Osteocyte (in vitro differentiated cells): ENCODE results near the gene GPR107. TPM values are rescaled to one million over a fixed set of nuclear protein-coding genes. Genes with fewer than 3 reads are reported as not detected.
A peak's percentile ranks its signal among the peaks of the same experiment; 100 is the strongest.

Experiments used
- DNase-seq: peaks from one replicate; pipeline ENCODE4 v3.0.0; 2021; ENCODE audit warnings: mixed read lengths; ENCODE audit not compliant: unreplicated experiment; ENCODE audit errors: extremely low spot score
- H3K27ac Mint-ChIP-seq: one replicate; pipeline ENCODE4 v1.8.0; 2021; ENCODE audit warnings: mild to moderate bottlenecking, mixed read lengths; ENCODE audit not compliant: unreplicated experiment
- H3K27me3 Mint-ChIP-seq: one replicate; pipeline ENCODE4 v1.8.0; 2021; ENCODE audit warnings: mixed read lengths; ENCODE audit not compliant: unreplicated experiment
- H3K36me3 Mint-ChIP-seq: one replicate; pipeline ENCODE4 v1.8.0; 2021; ENCODE audit warnings: mixed read lengths; ENCODE audit not compliant: unreplicated experiment
- H3K4me1 Mint-ChIP-seq: one replicate; pipeline ENCODE4 v1.8.0; 2021; ENCODE audit warnings: mixed read lengths; ENCODE audit not compliant: unreplicated experiment
- H3K4me3 Mint-ChIP-seq: one replicate; pipeline ENCODE4 v1.8.0; 2021; ENCODE audit warnings: mild to moderate bottlenecking, moderate library complexity, mixed read lengths; ENCODE audit not compliant: unreplicated experiment
- H3K9me3 Mint-ChIP-seq: one replicate; pipeline ENCODE4 v1.8.0; 2021; ENCODE audit warnings: mixed read lengths; ENCODE audit not compliant: unreplicated experiment
- total RNA-seq: library from RNA; stranded (reverse); gene quantifications from 2 replicates; pipeline ENCODE4 v1.2.1, GENCODE V29; 2021
- TF ChIP-seq, protein P1 (sequence below): fragments of 200-600 bp; sonication (generic); IDR thresholded peaks from 2 replicates; pipeline ENCODE4 v1.5.0; 2021; ENCODE audit warnings: antibody characterized with exemption, mild to moderate bottlenecking, moderate library complexity

The GPR107 gene
- total RNA-seq, 1 donor from 2014 or later = 57.0 TPM

DNA sequence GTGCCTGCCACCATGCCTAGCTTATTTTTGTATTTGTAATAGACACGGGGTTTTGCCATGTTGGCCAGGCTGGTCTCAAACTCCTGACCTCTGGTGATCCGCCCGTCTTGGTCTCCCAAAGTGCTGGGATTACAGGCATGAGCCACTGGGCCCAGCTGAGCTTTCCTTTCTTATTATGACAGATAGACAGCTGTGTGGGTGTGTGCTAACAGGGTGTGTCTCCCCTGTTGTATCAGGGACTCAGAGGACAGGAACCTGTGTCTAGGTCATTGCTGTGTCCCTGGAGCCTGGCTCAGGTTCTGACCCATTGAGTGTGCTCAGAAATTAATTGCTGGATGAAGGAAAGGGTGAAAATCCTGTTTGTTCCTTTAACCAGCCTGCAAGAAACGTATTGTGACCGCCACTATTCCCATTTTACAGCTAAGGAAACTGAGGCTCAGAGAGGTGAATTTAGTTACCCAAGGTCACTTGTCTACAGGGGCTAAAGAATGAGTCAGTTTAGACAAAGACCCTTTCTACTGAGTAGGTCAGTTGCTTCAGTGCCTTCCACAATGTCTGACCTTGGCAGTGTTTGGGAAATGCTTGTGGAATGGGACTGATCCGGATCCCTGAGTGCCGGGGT lies 135.3 kb downstream of the GPR107 start:
- TF ChIP-seq, protein P1, sequence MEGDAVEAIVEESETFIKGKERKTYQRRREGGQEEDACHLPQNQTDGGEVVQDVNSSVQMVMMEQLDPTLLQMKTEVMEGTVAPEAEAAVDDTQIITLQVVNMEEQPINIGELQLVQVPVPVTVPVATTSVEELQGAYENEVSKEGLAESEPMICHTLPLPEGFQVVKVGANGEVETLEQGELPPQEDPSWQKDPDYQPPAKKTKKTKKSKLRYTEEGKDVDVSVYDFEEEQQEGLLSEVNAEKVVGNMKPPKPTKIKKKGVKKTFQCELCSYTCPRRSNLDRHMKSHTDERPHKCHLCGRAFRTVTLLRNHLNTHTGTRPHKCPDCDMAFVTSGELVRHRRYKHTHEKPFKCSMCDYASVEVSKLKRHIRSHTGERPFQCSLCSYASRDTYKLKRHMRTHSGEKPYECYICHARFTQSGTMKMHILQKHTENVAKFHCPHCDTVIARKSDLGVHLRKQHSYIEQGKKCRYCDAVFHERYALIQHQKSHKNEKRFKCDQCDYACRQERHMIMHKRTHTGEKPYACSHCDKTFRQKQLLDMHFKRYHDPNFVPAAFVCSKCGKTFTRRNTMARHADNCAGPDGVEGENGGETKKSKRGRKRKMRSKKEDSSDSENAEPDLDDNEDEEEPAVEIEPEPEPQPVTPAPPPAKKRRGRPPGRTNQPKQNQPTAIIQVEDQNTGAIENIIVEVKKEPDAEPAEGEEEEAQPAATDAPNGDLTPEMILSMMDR = no peak
- no peak overlapping the region for H3K4me3 Mint-ChIP-seq
- H3K27ac Mint-ChIP-seq = peak overlapping the region; percentile 4
- H3K36me3 Mint-ChIP-seq = no peaks in the 10 kb centered on the region
- H3K27me3 Mint-ChIP-seq = no peaks in the 10 kb centered on the region
- H3K9me3 Mint-ChIP-seq = no peaks in the 10 kb centered on the region
- DNase-seq = no peak
- H3K4me1 Mint-ChIP-seq = peaks cover 74% of the 10 kb centered on the region

Other genes with a start within 250 kb of the GPR107 start
- gene TOR1A, start 229.8 kb upstream of the GPR107 start, total RNA-seq = 46.1 and 51.3 TPM in 2 replicates
- gene C9orf78, start 218.6 kb upstream of the GPR107 start, total RNA-seq = 38.9 and 45.9 TPM in 2 replicates
- 31.2 and 32.6 TPM in 2 replicates for gene USP20, start 218.4 kb upstream of the GPR107 start, total RNA-seq
- 62.2 and 63.0 TPM in 2 replicates for gene FNBP1, start 10.7 kb upstream of the GPR107 start, total RNA-seq
- 37.7 and 43.9 TPM in 2 replicates for gene NCS1, start 118.5 kb downstream of the GPR107 start, total RNA-seq
- gene HMCN2, start 211.9 kb downstream of the GPR107 start, total RNA-seq = 0.05 TPM in 2 replicates